IMR-90 (cell line): Measurements from ENCODE around the gene MYT1. TPM values are rescaled to one million over a fixed set of nuclear protein-coding genes. Genes with fewer than 3 reads are reported as not detected.

Experiments used
- ATAC-seq: fragments of 200-7000 bp; cut with Tn5 transposase; 2 replicates; pipeline ENCODE4 v1.9.1; 2020; ENCODE audit warnings: low read depth, mild to moderate bottlenecking, moderate library complexity
- BruUV-seq: library from RNA; stranded (reverse); fragments of 400-500 nt; replicated peaks from 2 replicates; lab custom pipeline; 2021; lab: Mats Ljungman, UMichigan
- CTCF ChIA-PET: fragments of 300-600 bp; formaldehyde crosslinking; extraction: SDS; loops from one replicate; lab custom pipeline; 2021; ENCODE audit warnings: antibody characterized with exemption; lab: Yijun Ruan, JAX
- POLR2A ChIA-PET: fragments of 300-600 bp; sonication (Branson Sonifier 250); formaldehyde crosslinking; loops from one replicate; lab custom pipeline; 2022; ENCODE audit warnings: antibody characterized with exemption; ENCODE audit not compliant: unreplicated experiment; lab: Charles Lee
- DNase-seq: peaks from one replicate; pipeline ENCODE4 v3.0.0; 2013
- H2AFZ ChIP-seq: replicated peaks from 2 replicates; pipeline ENCODE3; 2013; ENCODE audit warnings: low read length, mild to moderate bottlenecking; ENCODE audit not compliant: poor library complexity
- H2AK5ac ChIP-seq: 2 replicates; pipeline ENCODE4 v1.6.1; 2013; ENCODE audit warnings: low read depth, low read length, inconsistent platforms
- H2AK9ac ChIP-seq: replicated peaks from 2 replicates; pipeline ENCODE3; 2013; ENCODE audit warnings: mild to moderate bottlenecking, low read depth, low read length, moderate library complexity; ENCODE audit not compliant: poor library complexity
- H2BK120ac ChIP-seq: 2 replicates; pipeline ENCODE4 v1.6.1; 2013; ENCODE audit warnings: low read depth, low read length, inconsistent platforms
- H2BK15ac ChIP-seq: 3 replicates; pipeline ENCODE4 v1.6.1; 2013; ENCODE audit warnings: low read depth, low read length, inconsistent platforms
- H2BK20ac ChIP-seq: 2 replicates; pipeline ENCODE4 v1.6.1; 2013; ENCODE audit warnings: low read depth, mild to moderate bottlenecking, inconsistent platforms, low read length, moderate library complexity
- H2BK5ac ChIP-seq: 2 replicates; pipeline ENCODE4 v1.6.1; 2013; ENCODE audit warnings: mild to moderate bottlenecking, low read depth, low read length, inconsistent platforms; ENCODE audit not compliant: poor library complexity, severe bottlenecking
- H3K14ac ChIP-seq: replicated peaks from 2 replicates; pipeline ENCODE4 v1.6.1; 2013; ENCODE audit warnings: low read depth, low read length, inconsistent platforms
- H3K18ac ChIP-seq: 2 replicates; pipeline ENCODE4 v1.6.1; 2013; ENCODE audit warnings: low read depth, low read length, control low read depth
- H3K23ac ChIP-seq: 2 replicates; pipeline ENCODE4 v1.6.1; 2013; ENCODE audit warnings: low read depth, low read length, inconsistent platforms
- H3K27ac ChIP-seq: 2 replicates; pipeline ENCODE4 v1.5.1; 2013; ENCODE audit warnings: mild to moderate bottlenecking, control low read depth, low read length; ENCODE audit not compliant: insufficient read depth
- H3K27me3 ChIP-seq: 2 replicates; pipeline ENCODE4 v1.6.1; 2013; ENCODE audit warnings: low read length; ENCODE audit not compliant: control insufficient read depth, insufficient read depth
- H3K36me3 ChIP-seq: 2 replicates; pipeline ENCODE4 v1.6.1; 2013; ENCODE audit warnings: low read length, mixed read lengths; ENCODE audit not compliant: control insufficient read depth, insufficient read depth
- H3K4ac ChIP-seq: 2 replicates; pipeline ENCODE4 v1.6.1; 2013; ENCODE audit warnings: low read depth, low read length, inconsistent platforms
- H3K4me1 ChIP-seq: 2 replicates; pipeline ENCODE4 v1.6.1; 2013; ENCODE audit warnings: low read length, mixed read lengths; ENCODE audit not compliant: control insufficient read depth, insufficient read depth
- H3K4me2 ChIP-seq: 2 replicates; pipeline ENCODE4 v1.6.1; 2013; ENCODE audit warnings: low read depth, mild to moderate bottlenecking, control low read depth, low read length, moderate library complexity
- H3K4me3 ChIP-seq: 2 replicates; pipeline ENCODE4 v1.5.1; 2013; ENCODE audit warnings: low read depth, mild to moderate bottlenecking, control low read depth, low read length, moderate library complexity; ENCODE audit not compliant: insufficient read depth
- H3K56ac ChIP-seq: 2 replicates; pipeline ENCODE4 v1.6.1; 2013; ENCODE audit warnings: low read length, inconsistent platforms; ENCODE audit not compliant: insufficient read depth; ENCODE audit errors: extremely low read depth
- H3K79me1 ChIP-seq, 2 experiments: 2 replicates each; pipeline ENCODE4 v1.6.1; 2013; ENCODE audit warnings: low read length in 2 of 2, inconsistent platforms in 1 of 2, low read depth in 1 of 2
- H3K9ac ChIP-seq: 2 replicates; pipeline ENCODE4 v1.6.1; 2013; ENCODE audit warnings: low read depth, low read length, control low read depth
- H3K9me1 ChIP-seq: 2 replicates; pipeline ENCODE4 v1.6.1; 2013; ENCODE audit warnings: low read length, inconsistent platforms; ENCODE audit not compliant: insufficient read depth
- H3K9me3 ChIP-seq: 2 replicates; pipeline ENCODE4 v1.6.1; 2013; ENCODE audit warnings: low read length; ENCODE audit not compliant: control insufficient read depth, insufficient read depth
- H4K20me1 ChIP-seq: 2 replicates; pipeline ENCODE4 v1.6.1; 2013; ENCODE audit warnings: low read length, inconsistent platforms; ENCODE audit not compliant: insufficient read depth
- H4K5ac ChIP-seq: 2 replicates; pipeline ENCODE4 v1.6.1; 2013; ENCODE audit warnings: mild to moderate bottlenecking, low read depth, low read length, control low read depth
- H4K8ac ChIP-seq, 2 experiments: 2 replicates each; pipeline ENCODE4 v1.6.1; 2013; ENCODE audit warnings: low read depth in 2 of 2, low read length in 2 of 2, control low read depth in 1 of 2, inconsistent platforms in 1 of 2
- H4K91ac ChIP-seq: 2 replicates; pipeline ENCODE4 v1.6.1; 2013; ENCODE audit warnings: low read depth, low read length, inconsistent platforms; ENCODE audit not compliant: insufficient read depth
- BHLHE40 ChIP-seq: fragments of 150-350 bp; IDR thresholded peaks from 2 replicates; pipeline ENCODE4 v1.6.1; 2016; ENCODE audit warnings: mild to moderate bottlenecking, low read depth, low read length
- CEBPB ChIP-seq: IDR thresholded peaks from 2 replicates; pipeline ENCODE4 v1.6.1; 2012; ENCODE audit warnings: low read depth, low read length, improper control_type of control experiment
- CHD1 ChIP-seq: IDR thresholded peaks from 2 replicates; pipeline ENCODE4 v1.6.1; 2012; ENCODE audit warnings: low read depth, low read length, improper control_type of control experiment
- CTCF ChIP-seq: conservative IDR thresholded peaks from 2 replicates; pipeline ENCODE4 v1.5.1; 2012; ENCODE audit warnings: mild to moderate bottlenecking, low read depth, low read length, improper control_type of control experiment
- ELK1 ChIP-seq: fragments of 150-350 bp; IDR thresholded peaks from 2 replicates; pipeline ENCODE4 v1.6.1; 2016; ENCODE audit warnings: low read depth, mild to moderate bottlenecking, low read length, moderate library complexity, borderline replicate concordance
- FOS ChIP-seq: fragments of 150-350 bp; IDR thresholded peaks from 2 replicates; pipeline ENCODE4 v1.6.1; 2016; ENCODE audit warnings: low read depth, low read length
- MAFK ChIP-seq: IDR thresholded peaks from 2 replicates; pipeline ENCODE4 v1.6.1; 2012; ENCODE audit warnings: low read depth, low read length, improper control_type of control experiment
- MAZ ChIP-seq: IDR thresholded peaks from 2 replicates; pipeline ENCODE4 v1.6.1; 2012; ENCODE audit warnings: low read depth, mild to moderate bottlenecking, low read length, improper control_type of control experiment, moderate library complexity, borderline replicate concordance
- MXI1 ChIP-seq: IDR thresholded peaks from 2 replicates; pipeline ENCODE4 v1.6.1; 2012; ENCODE audit warnings: low read depth, mild to moderate bottlenecking, low read length, moderate library complexity, borderline replicate concordance
- NFE2L2 ChIP-seq: fragments of 150-350 bp; IDR thresholded peaks from 2 replicates; pipeline ENCODE4 v1.6.1; 2016; ENCODE audit warnings: low read depth, mild to moderate bottlenecking, low read length
- POLR2A ChIP-seq: IDR thresholded peaks from 2 replicates; pipeline ENCODE4 v1.6.1; 2012; ENCODE audit warnings: mild to moderate bottlenecking, low read depth, low read length
- RAD21 ChIP-seq: IDR thresholded peaks from 2 replicates; pipeline ENCODE4 v1.6.1; 2012; ENCODE audit warnings: low read length, improper control_type of control experiment
- RCOR1 ChIP-seq: IDR thresholded peaks from 2 replicates; pipeline ENCODE4 v1.6.1; 2012; ENCODE audit warnings: mild to moderate bottlenecking, low read length, improper control_type of control experiment; ENCODE audit not compliant: insufficient replicate concordance
- RFX5 ChIP-seq: IDR thresholded peaks from 2 replicates; pipeline ENCODE4 v1.8.0; 2012; ENCODE audit warnings: low read depth, mild to moderate bottlenecking, low read length, moderate library complexity
- SMC3 ChIP-seq: fragments of 150-350 bp; IDR thresholded peaks from 2 replicates; pipeline ENCODE4 v1.6.1; 2016; ENCODE audit warnings: low read depth, mild to moderate bottlenecking, antibody characterized with exemption, low read length, moderate library complexity
- USF2 ChIP-seq: fragments of 150-350 bp; IDR thresholded peaks from 2 replicates; pipeline ENCODE4 v1.6.1; 2017; ENCODE audit warnings: mild to moderate bottlenecking, antibody characterized with exemption, low read length, low read depth
- WGBS, 2 experiments: methylation state at CpG; one replicate each; pipeline versions ENCODE4 v1.1.5 to v1.1.7; 2013; ENCODE audit warnings: missing lambda C conversion rate in 2 of 2; ENCODE audit not compliant: insufficient read length in 1 of 2; ENCODE audit errors: extremely low coverage in 2 of 2; 5-methylcytosine and 5-hydroxymethylcytosine counted together
- dilution Hi-C: fragments of 300-500 bp; cut with HindIII; formaldehyde crosslinking; loops from one replicate; pipeline ENCODE4 v1.14.3; 2018; ENCODE audit warnings: low sequenced_read_pairs; ENCODE audit not compliant: unreplicated experiment
- in situ Hi-C: fragments of 300-500 bp; cut with MboI; formaldehyde crosslinking; loops from 3 replicates; pipeline ENCODE4 v1.14.3; 2019; ENCODE audit warnings: low sequenced_read_pairs, inconsistent platforms, mixed read lengths
- intact Hi-C: fragments of 100-400 bp; cut with micrococcal nuclease; formaldehyde crosslinking; loops from 2 replicates; pipeline ENCODE4 v1.10.0; 2022
- polyA plus RNA-seq, 3 experiments: library from polyadenylated mRNA; depleted of rRNA; stranded (reverse); fragments of >200 nt; gene quantifications; 2 replicates each; pipeline ENCODE4 v1.2.3, GENCODE V29; 2012; ENCODE audit warnings: low replicate concordance in 1 of 3
- total RNA-seq: library from RNA; depleted of rRNA; stranded (reverse); fragments of >200 nt; gene quantifications from 2 replicates; pipeline ENCODE4 v1.2.3, GENCODE V29; 2012

The MYT1 gene
- total and polyA plus RNA-seq, 2 of the 4 experiments (the other 2 are of a cell fraction), result not detected

GRCh38 chr20:64176551-64176950 lies 12.3 kb downstream of the MYT1 start:
- H3K27me3 ChIP-seq, result peaks cover 25% of the 10 kb centered on the region
- no peak overlapping the region for H3K4me2 ChIP-seq
- no peaks in the 10 kb centered on the region for H3K4me1 ChIP-seq
- no peaks in the 10 kb centered on the region for H4K20me1 ChIP-seq
- no peak overlapping the region for H3K27ac ChIP-seq
- dilution Hi-C loops, result no loop called here
- TF ChIP-seq MAZ (no peak), NFE2L2 (no peak), POLR2A (no peak), USF2 (no peak), RAD21 (no peak), CHD1 (no peak), ELK1 (no peak), FOS (no peak), SMC3 (no peak), MAFK (no peak), RCOR1 (no peak), RFX5 (no peak), MXI1 (no peak), BHLHE40 (no peak), CEBPB (no peak), CTCF (no peak)
- no peak overlapping the region for H3K4me3 ChIP-seq
- no peak overlapping the region for H4K8ac ChIP-seq
- H3K36me3 ChIP-seq, result no peaks in the 10 kb centered on the region
- H3K79me1 ChIP-seq, result no peaks in the 10 kb centered on the region
- H3K56ac ChIP-seq, result no peak overlapping the region
- CTCF ChIA-PET, result no interaction called here
- no peak overlapping the region for H4K5ac ChIP-seq
- H3K9ac ChIP-seq, result no peak overlapping the region
- H2BK15ac ChIP-seq, result no peak overlapping the region
- H2AK9ac ChIP-seq, result no peak overlapping the region
- no peak overlapping the region for H3K4ac ChIP-seq
- POLR2A ChIA-PET, result no interaction called here
- ATAC-seq (no peak), DNase-seq (no peak)
- no peak overlapping the region for H3K23ac ChIP-seq
- in situ Hi-C loops, result no loop called here
- no peak overlapping the region for H2BK120ac ChIP-seq
- no peak overlapping the region for H2BK20ac ChIP-seq
- H2BK5ac ChIP-seq, result no peak overlapping the region
- intact Hi-C loops, result no loop called here
- H4K91ac ChIP-seq, result no peak overlapping the region
- no peaks in the 10 kb centered on the region for H3K9me1 ChIP-seq
- H2AFZ ChIP-seq, result no peak overlapping the region
- no peak overlapping the region for H2AK5ac ChIP-seq
- no peak overlapping the region for H3K14ac ChIP-seq
- H3K9me3 ChIP-seq, result no peaks in the 10 kb centered on the region; the same call in 1 of the 2 replicates
- no TSS peak for BruUV-seq
- no peak overlapping the region for H3K18ac ChIP-seq
- WGBS, 2 experiments, result no CpG with 5 or more reads among the region's 11 CpGs
